Stimulated activated CD8-positive, alpha-beta memory T cell treated with anti-CD3 and anti-CD28 coated beads, Interleukin-15, amount 100 ng/mL, for 24 hours (primary cell): ENCODE measurements around the gene MFAP2.
"Not testable (repeated sequence)": the region's sequence is repeated elsewhere in the genome, so short reads cannot be mapped to it uniquely, and the experiment has no call there.

Source experiments
- DNase-seq: peaks from one replicate; pipeline ENCODE4 v3.0.0-alpha.2; 2020; ENCODE audit warnings: low read depth

MFAP2 gene

GRCh38 chr1:16929146-16930041 lies 51.0 kb downstream of the MFAP2 start:
- not testable (repeated sequence) for DNase-seq

GRCh38 chr1:16927711-16928485 lies 52.5 kb downstream of the MFAP2 start:
- DNase-seq: no peak

GRCh38 chr1:16927256-16927655 lies 53.2 kb downstream of the MFAP2 start:
- no peak for DNase-seq

- DNase-seq: no peak
These were observed 53.8 kb downstream of the MFAP2 start for GRCh38 chr1:16926491-16927073.

- no peak for DNase-seq
These were observed 54.6 kb downstream of the MFAP2 start for GRCh38 chr1:16925635-16926490.

- no peak for DNase-seq
These were observed 55.4 kb downstream of the MFAP2 start for GRCh38 chr1:16924919-16925477.
